ENCODE data around the gene ADAM33.

ADAM33 gene

GRCh38 chr20:3646067-3646440 lies 35.8 kb downstream of the ADAM33 start:
- peak; percentile 50 for DNase-seq (ENCODE audit: low read depth)
- no peak for TF ChIP-seq CTCF (conservative IDR thresholded peaks at IDR 0.05; ENCODE audit: low read depth, low read length)
- no peak overlapping the region for H3K4me3 ChIP-seq (ENCODE audit: low read depth, low read length)

GRCh38 chr20:3645309-3646066 lies 36.3 kb downstream of the ADAM33 start:
- DNase-seq (ENCODE audit: low read depth) = no peak
- no peak overlapping the region for H3K4me3 ChIP-seq (ENCODE audit: low read depth, low read length)
- TF ChIP-seq CTCF (conservative IDR thresholded peaks at IDR 0.05; ENCODE audit: low read depth, low read length) = no peak

- DNase-seq (ENCODE audit: low read depth) = no peak
- no peak overlapping the region for H3K4me3 ChIP-seq (ENCODE audit: low read depth, low read length)
- no peak for TF ChIP-seq CTCF (conservative IDR thresholded peaks at IDR 0.05; ENCODE audit: low read depth, low read length)
Observed at GRCh38 chr20:3640259-3640658, 41.6 kb downstream of the ADAM33 start.

GRCh38 chr20:3635346-3635745 lies 46.5 kb downstream of the ADAM33 start:
- H3K4me3 ChIP-seq (ENCODE audit: low read depth, low read length) = no peak overlapping the region
- no peak for DNase-seq (ENCODE audit: low read depth)
- no peak for TF ChIP-seq CTCF (conservative IDR thresholded peaks at IDR 0.05; ENCODE audit: low read depth, low read length)

GRCh38 chr20:3633913-3634478 lies 47.8 kb downstream of the ADAM33 start:
- DNase-seq (ENCODE audit: low read depth) = no peak
- TF ChIP-seq CTCF (conservative IDR thresholded peaks at IDR 0.05; ENCODE audit: low read depth, low read length) = no peak
- H3K4me3 ChIP-seq (ENCODE audit: low read depth, low read length) = no peak overlapping the region

- H3K4me3 ChIP-seq (ENCODE audit: low read depth, low read length) = no peak overlapping the region
- DNase-seq (ENCODE audit: low read depth) = peak; percentile 8
- no peak for TF ChIP-seq CTCF (conservative IDR thresholded peaks at IDR 0.05; ENCODE audit: low read depth, low read length)
Observed at GRCh38 chr20:3632311-3633004, 49.4 kb downstream of the ADAM33 start.

All from choroid plexus epithelial cell (primary cell).